ENCODE data around the gene CCDC116.

CCDC116 gene

DNA sequence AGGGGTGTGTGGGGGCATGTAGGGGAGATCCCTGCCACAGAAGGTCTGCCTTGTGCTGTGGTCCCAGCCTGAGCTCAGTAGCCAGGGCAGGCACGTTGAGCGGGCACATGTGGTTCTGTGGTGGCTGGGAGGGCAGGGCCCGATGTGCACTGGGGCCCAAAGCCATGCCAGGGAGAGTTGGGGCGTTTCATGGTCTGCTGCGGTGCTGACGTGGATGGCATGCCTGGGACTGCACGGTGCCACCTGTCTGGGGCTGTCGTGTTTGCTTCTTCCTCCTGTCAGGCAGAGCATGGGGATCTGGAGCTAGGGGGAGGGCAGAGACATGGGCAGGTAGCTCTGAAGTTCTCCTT is 52.6 kb downstream of the CCDC116 start:
- Histone ChIP-seq H3K9me3 (no peaks in the 10 kb centered on the region), H3K36me3 (peaks cover 28% of the 10 kb centered on the region), H3K4me1 (no peaks in the 10 kb centered on the region), H3K27me3 (no peaks in the 10 kb centered on the region), H3K4me3 (ENCODE audit: low read depth, low read length) (no peak overlapping the region)
- DNase-seq = no peak
- TF ChIP-seq, protein P1, sequence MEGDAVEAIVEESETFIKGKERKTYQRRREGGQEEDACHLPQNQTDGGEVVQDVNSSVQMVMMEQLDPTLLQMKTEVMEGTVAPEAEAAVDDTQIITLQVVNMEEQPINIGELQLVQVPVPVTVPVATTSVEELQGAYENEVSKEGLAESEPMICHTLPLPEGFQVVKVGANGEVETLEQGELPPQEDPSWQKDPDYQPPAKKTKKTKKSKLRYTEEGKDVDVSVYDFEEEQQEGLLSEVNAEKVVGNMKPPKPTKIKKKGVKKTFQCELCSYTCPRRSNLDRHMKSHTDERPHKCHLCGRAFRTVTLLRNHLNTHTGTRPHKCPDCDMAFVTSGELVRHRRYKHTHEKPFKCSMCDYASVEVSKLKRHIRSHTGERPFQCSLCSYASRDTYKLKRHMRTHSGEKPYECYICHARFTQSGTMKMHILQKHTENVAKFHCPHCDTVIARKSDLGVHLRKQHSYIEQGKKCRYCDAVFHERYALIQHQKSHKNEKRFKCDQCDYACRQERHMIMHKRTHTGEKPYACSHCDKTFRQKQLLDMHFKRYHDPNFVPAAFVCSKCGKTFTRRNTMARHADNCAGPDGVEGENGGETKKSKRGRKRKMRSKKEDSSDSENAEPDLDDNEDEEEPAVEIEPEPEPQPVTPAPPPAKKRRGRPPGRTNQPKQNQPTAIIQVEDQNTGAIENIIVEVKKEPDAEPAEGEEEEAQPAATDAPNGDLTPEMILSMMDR (IDR thresholded peaks at IDR 0.05; ENCODE audit: low read depth, low read length) = no peak

DNA sequence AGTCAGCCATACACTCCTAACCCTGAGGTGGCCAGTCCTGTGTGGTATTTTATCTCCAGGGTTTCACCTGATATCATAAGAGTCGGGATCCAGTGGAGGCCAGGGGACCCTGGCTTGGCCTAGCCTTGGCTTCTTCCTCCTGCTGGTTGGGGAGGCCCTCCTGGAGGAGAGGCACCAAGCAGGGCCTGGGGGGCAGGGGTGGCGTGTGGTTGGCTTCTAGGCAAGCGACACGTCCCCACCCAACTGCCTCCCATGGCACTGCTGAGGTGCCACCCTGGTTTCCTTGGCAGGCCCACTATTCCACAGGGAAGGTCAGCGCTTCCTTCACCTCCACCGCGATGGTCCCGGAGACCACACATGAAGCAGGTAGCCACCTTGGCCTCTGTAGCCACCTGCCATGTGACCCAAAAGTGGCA is 53.6 kb downstream of the CCDC116 start:
- TF ChIP-seq, protein P1 (IDR thresholded peaks at IDR 0.05; ENCODE audit: low read depth, low read length) = no peak
- H3K4me3 ChIP-seq (ENCODE audit: low read depth, low read length) = no peak overlapping the region
- H3K9me3 ChIP-seq = no peaks in the 10 kb centered on the region
- no peaks in the 10 kb centered on the region for H3K4me1 ChIP-seq
- no peak for DNase-seq
- H3K36me3 ChIP-seq = peaks cover 27% of the 10 kb centered on the region
- no peaks in the 10 kb centered on the region for H3K27me3 ChIP-seq
